Fibroblast of mammary gland (primary cell): Measurements from ENCODE around the gene FGF23.
A peak's percentile ranks its signal among the peaks of the same experiment; 100 is the strongest.

ENCODE experiments used
- DNase-seq: peaks from one replicate; pipeline ENCODE4 v3.0.0-alpha.2; 2010; ENCODE audit warnings: low read depth
- H3K4me3 ChIP-seq: 2 replicates; pipeline ENCODE4 v1.5.1; 2011; ENCODE audit warnings: low read depth, mild to moderate bottlenecking, low read length, moderate library complexity; ENCODE audit not compliant: control insufficient read depth
- TF ChIP-seq, protein P1 (sequence below): conservative IDR thresholded peaks from 2 replicates; pipeline ENCODE4 v1.5.1; 2011; ENCODE audit warnings: low read depth, low read length, inconsistent platforms; ENCODE audit not compliant: control insufficient read depth, insufficient read depth

Gene FGF23

DNA sequence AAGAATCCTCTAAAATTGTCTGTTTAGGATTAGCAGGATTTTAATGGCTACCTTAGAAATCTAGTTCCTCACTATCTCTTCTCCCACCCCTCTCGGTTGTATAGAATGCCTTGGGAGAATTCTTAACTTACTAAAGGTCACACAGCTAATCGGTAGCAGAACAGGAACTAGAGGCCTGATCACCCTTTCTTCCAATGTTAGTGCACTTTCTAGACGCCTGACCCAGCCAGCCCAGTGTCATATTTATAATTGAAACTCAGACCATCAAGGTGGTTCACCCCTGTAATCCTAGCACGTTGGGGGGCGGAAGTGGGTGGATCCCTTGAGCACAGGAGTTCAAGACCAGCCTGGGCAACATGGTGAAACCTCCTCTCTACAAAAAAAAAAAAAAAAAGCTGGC lies 56.8 kb downstream of the FGF23 start:
- TF ChIP-seq, protein P1, sequence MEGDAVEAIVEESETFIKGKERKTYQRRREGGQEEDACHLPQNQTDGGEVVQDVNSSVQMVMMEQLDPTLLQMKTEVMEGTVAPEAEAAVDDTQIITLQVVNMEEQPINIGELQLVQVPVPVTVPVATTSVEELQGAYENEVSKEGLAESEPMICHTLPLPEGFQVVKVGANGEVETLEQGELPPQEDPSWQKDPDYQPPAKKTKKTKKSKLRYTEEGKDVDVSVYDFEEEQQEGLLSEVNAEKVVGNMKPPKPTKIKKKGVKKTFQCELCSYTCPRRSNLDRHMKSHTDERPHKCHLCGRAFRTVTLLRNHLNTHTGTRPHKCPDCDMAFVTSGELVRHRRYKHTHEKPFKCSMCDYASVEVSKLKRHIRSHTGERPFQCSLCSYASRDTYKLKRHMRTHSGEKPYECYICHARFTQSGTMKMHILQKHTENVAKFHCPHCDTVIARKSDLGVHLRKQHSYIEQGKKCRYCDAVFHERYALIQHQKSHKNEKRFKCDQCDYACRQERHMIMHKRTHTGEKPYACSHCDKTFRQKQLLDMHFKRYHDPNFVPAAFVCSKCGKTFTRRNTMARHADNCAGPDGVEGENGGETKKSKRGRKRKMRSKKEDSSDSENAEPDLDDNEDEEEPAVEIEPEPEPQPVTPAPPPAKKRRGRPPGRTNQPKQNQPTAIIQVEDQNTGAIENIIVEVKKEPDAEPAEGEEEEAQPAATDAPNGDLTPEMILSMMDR: no peak
- no peak overlapping the region for H3K4me3 ChIP-seq
- DNase-seq: no peak

DNA sequence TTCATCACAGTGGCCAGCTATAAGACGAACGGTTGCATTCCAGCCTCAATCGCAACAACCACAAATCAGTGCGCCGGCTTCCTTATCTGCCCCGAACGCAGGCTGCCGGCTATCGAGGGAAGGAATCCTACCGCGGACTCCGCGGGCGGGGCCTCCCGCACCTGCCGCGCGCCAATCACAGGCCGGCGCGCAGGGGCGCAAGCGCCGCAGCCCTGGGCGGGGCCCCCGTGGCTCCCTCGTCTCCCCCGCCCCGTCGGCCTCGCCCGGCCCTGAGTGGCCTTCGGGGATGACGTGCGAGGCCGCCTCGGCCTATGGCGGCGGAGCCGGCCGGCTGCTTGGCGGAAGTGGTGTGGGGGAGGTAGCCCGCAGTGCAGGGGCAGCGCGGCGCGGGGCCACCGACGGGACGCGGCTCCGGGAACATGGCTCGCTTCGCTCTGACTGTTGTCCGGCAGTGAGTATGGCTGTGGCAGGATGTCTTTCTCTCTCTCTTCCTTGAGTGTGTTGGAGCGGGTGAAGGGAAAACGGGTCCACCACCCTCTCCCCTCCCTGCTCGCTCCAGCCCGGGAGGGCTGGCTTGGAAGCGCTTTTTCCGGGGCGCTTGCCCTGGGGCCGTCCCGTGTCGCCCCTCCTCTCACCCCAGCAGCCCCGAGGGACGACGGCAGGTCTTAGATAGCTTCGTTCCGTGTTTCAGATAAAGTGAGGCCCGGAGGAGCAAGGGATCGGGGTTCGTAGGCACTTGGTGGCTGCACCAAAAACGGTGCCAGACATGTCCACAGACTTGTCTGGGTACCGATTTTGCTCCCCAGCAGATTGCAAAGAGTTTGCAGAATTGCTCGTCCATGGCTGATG lies 58.4 kb downstream of the FGF23 start, which contains the start of gene TIGAR:
TSS of gene TIGAR (plus strand) at position 361 of the 849 bp plus-strand sequence. CDS start at position 420, 59 bp downstream.
- peak within 1 kb of the TSS; percentile 94 for H3K4me3 ChIP-seq
- TF ChIP-seq, protein P1: no peak
- DNase-seq: peak; percentile 86

DNA sequence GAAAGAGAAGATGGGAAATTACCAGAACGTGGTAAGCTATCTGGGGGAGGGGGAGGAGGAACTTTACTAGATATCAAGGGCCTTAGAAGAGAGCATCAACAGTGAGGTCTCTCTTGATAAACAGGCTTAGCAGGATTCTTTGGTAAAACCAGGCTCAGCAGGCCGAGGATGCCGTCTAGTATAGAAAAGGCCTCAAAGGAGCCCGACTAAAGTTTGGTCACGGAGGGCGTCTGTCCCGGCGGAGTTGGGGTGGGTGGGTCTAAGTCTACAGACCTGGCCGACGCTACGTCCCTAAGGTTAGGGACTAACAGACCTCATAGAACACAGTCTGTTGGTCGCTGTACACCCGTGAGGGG lies 59.0 kb downstream of the FGF23 start:
- no peak for DNase-seq
- TF ChIP-seq, protein P1: no peak
- H3K4me3 ChIP-seq: peak overlapping the region; percentile 71
